Fibroblast of upper back skin (primary cell): ENCODE results near the gene MEG3.

Experiments used
- DNase-seq: peaks from one replicate; pipeline ENCODE4 v3.0.0-alpha.2; 2013

MEG3 gene

GRCh38 chr14:100866666-100867630 lies 41.0 kb downstream of the MEG3 start:
- DNase-seq: no peak

- no peak for DNase-seq
Observed at GRCh38 chr14:100867631-100868315, 41.9 kb downstream of the MEG3 start.

- no peak for DNase-seq
Observed at GRCh38 chr14:100868621-100869370, 42.9 kb downstream of the MEG3 start.

GRCh38 chr14:100871234-100872186 lies 45.6 kb downstream of the MEG3 start:
- DNase-seq: peak; percentile 58

GRCh38 chr14:100872259-100873095 lies 46.6 kb downstream of the MEG3 start:
- peak; percentile 13 for DNase-seq

GRCh38 chr14:100873096-100873482 lies 47.2 kb downstream of the MEG3 start:
- DNase-seq: no peak

GRCh38 chr14:100874051-100874410 lies 48.1 kb downstream of the MEG3 start:
- no peak for DNase-seq

- no peak for DNase-seq
Observed at GRCh38 chr14:100874411-100875091, 48.6 kb downstream of the MEG3 start.

- no peak for DNase-seq
Observed at GRCh38 chr14:100875126-100875525, 49.2 kb downstream of the MEG3 start.

GRCh38 chr14:100875861-100876590 lies 50.1 kb downstream of the MEG3 start:
- no peak for DNase-seq

GRCh38 chr14:100878271-100879146 lies 52.6 kb downstream of the MEG3 start:
- no peak for DNase-seq

GRCh38 chr14:100879194-100879593 lies 53.3 kb downstream of the MEG3 start:
- DNase-seq: no peak

GRCh38 chr14:100879782-100880181 lies 53.9 kb downstream of the MEG3 start:
- no peak for DNase-seq

- no peak for DNase-seq
Observed at GRCh38 chr14:100880271-100881101, 54.6 kb downstream of the MEG3 start.

- DNase-seq: no peak
Observed at GRCh38 chr14:100881211-100882025, 55.5 kb downstream of the MEG3 start.

- DNase-seq: no peak
Observed at GRCh38 chr14:100882026-100882967, 56.4 kb downstream of the MEG3 start.
